Hepatocyte (in vitro differentiated cells): ENCODE results near the gene SEZ6. TPM values are rescaled to one million over a fixed set of nuclear protein-coding genes. Genes with fewer than 3 reads are reported as not detected.
A peak's percentile ranks its signal among the peaks of the same experiment; 100 is the strongest.

Source experiments
- DNase-seq: peaks from one replicate; pipeline ENCODE4 v3.0.0-alpha.2; 2016; ENCODE audit warnings: low spot score
- H2AFZ ChIP-seq: fragments of 200-600 bp; sonication (generic); 2 replicates; pipeline ENCODE4 v1.6.0; 2016; ENCODE audit warnings: antibody characterized with exemption, mild to moderate bottlenecking
- H3K27ac ChIP-seq: fragments of 200-600 bp; sonication (generic); 2 replicates; pipeline ENCODE4 v1.5.1; 2016; ENCODE audit warnings: mild to moderate bottlenecking
- H3K27me3 ChIP-seq: fragments of 200-600 bp; sonication (generic); 2 replicates; pipeline ENCODE4 v1.6.1; 2016
- H3K36me3 ChIP-seq: fragments of 200-600 bp; sonication (generic); replicated peaks from 2 replicates; pipeline ENCODE4 v1.5.1; 2016; ENCODE audit warnings: low read depth; ENCODE audit not compliant: insufficient read depth
- H3K4me1 ChIP-seq: fragments of 200-600 bp; sonication (generic); 2 replicates; pipeline ENCODE4 v1.5.1; 2016; ENCODE audit warnings: mild to moderate bottlenecking, moderate library complexity; ENCODE audit not compliant: insufficient read depth
- H3K4me2 ChIP-seq: fragments of 200-600 bp; sonication (generic); 2 replicates; pipeline ENCODE4 v1.6.0; 2016
- H3K4me3 ChIP-seq: fragments of 200-600 bp; sonication (generic); 2 replicates; pipeline ENCODE4 v1.5.1; 2016; ENCODE audit warnings: mild to moderate bottlenecking
- H3K79me2 ChIP-seq: fragments of 200-600 bp; sonication (generic); 2 replicates; pipeline ENCODE4 v1.6.0; 2017; ENCODE audit warnings: mild to moderate bottlenecking
- H3K9me2 ChIP-seq: fragments of 200-600 bp; sonication (generic); replicated peaks from 2 replicates; pipeline ENCODE4 v1.6.0; 2017; ENCODE audit warnings: mild to moderate bottlenecking; ENCODE audit not compliant: insufficient read depth
- H3K9me3 ChIP-seq: fragments of 200-600 bp; sonication (generic); 2 replicates; pipeline ENCODE4 v1.5.1; 2016; ENCODE audit warnings: low read depth, mild to moderate bottlenecking
- H4K20me1 ChIP-seq: fragments of 200-600 bp; sonication (generic); 2 replicates; pipeline ENCODE4 v1.6.0; 2016; ENCODE audit warnings: mild to moderate bottlenecking; ENCODE audit not compliant: insufficient read depth, poor library complexity, severe bottlenecking
- EZH2 ChIP-seq: fragments of 200-600 bp; sonication (generic); IDR thresholded peaks from 2 replicates; pipeline ENCODE4 v1.6.1; 2016; ENCODE audit warnings: antibody characterized with exemption, mild to moderate bottlenecking, borderline replicate concordance
- EZH2phosphoT487 ChIP-seq: fragments of 200-600 bp; sonication (generic); IDR thresholded peaks from one replicate; pipeline ENCODE4 v1.6.1; 2018; ENCODE audit warnings: antibody characterized with exemption, mild to moderate bottlenecking, low read depth, moderate library complexity; ENCODE audit not compliant: unreplicated experiment, severe bottlenecking
- WGBS: methylation state at CpG from one replicate; pipeline ENCODE4 v1.1.6; 2016; ENCODE audit warnings: low lambda C conversion rate; ENCODE audit errors: missing lambda C conversion rate; 5-methylcytosine and 5-hydroxymethylcytosine counted together
- polyA plus RNA-seq: library from polyadenylated mRNA; unstranded; fragments of >200 nt; fragmentation: Nextera tagmentation; extraction: Ambion mirVana; gene quantifications from 2 replicates; pipeline ENCODE4 v1.2.1, GENCODE V29; 2016
- total RNA-seq: library from RNA; depleted of rRNA; stranded (reverse); fragments of >200 nt; gene quantifications from 2 replicates; pipeline ENCODE4 v1.2.3, GENCODE V29; 2014
- TF ChIP-seq, protein P1 (sequence below): fragments of 200-600 bp; sonication (generic); IDR thresholded peaks from 2 replicates; pipeline ENCODE4 v1.5.1; 2016; ENCODE audit warnings: antibody characterized with exemption, mild to moderate bottlenecking; ENCODE audit not compliant: poor library complexity

The SEZ6 gene, protein sequence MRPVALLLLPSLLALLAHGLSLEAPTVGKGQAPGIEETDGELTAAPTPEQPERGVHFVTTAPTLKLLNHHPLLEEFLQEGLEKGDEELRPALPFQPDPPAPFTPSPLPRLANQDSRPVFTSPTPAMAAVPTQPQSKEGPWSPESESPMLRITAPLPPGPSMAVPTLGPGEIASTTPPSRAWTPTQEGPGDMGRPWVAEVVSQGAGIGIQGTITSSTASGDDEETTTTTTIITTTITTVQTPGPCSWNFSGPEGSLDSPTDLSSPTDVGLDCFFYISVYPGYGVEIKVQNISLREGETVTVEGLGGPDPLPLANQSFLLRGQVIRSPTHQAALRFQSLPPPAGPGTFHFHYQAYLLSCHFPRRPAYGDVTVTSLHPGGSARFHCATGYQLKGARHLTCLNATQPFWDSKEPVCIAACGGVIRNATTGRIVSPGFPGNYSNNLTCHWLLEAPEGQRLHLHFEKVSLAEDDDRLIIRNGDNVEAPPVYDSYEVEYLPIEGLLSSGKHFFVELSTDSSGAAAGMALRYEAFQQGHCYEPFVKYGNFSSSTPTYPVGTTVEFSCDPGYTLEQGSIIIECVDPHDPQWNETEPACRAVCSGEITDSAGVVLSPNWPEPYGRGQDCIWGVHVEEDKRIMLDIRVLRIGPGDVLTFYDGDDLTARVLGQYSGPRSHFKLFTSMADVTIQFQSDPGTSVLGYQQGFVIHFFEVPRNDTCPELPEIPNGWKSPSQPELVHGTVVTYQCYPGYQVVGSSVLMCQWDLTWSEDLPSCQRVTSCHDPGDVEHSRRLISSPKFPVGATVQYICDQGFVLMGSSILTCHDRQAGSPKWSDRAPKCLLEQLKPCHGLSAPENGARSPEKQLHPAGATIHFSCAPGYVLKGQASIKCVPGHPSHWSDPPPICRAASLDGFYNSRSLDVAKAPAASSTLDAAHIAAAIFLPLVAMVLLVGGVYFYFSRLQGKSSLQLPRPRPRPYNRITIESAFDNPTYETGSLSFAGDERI
- 1.2 TPM in 1 of 2 replicates, not detected in the other for total RNA-seq
- polyA plus RNA-seq = 0.58 and 0.81 TPM in 2 replicates

DNA sequence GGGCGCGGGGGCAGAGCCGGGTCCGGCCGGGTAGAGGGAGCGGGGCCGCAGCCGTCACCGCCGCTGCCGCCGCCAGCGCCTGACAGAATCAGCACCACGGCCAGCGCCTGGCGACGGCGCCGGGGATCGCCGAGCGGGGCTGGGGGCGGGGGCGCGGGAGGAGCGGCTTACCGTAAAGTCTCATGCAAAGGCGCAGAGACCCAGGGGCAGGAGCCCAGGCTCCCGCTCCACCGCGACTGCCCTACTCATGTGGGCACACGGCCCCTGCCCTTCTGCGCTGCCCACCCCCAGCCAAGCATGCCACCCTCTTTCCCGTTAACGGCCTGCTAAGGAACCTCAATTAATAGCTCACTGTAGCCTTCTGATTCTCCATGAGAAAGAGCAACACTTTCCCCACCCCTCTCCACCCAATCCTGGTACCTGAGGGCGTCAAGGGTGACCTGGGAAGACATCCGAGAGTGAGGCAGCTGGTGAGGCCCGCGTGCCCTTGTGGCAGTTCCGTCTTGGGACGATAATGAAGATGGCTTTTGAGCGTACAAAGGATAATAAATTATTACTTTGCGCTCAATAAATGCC lies at the start of gene SEZ6:
SEZ6 (minus strand) TSS at position 98 of the 576 bp plus-strand sequence. CDS start 164 bp downstream, outside the sequence.
- Histone ChIP-seq H3K4me3 (no peak within 1 kb of the TSS), H3K9me2 (no peaks in the 10 kb centered on the region), H4K20me1 (no peaks in the 10 kb centered on the region), H3K27ac (no peak within 1 kb of the TSS), H3K79me2 (no peaks in the 10 kb centered on the region), H3K4me1 (no peaks in the 10 kb centered on the region), H3K36me3 (no peaks in the 10 kb centered on the region), H3K9me3 (no peaks in the 10 kb centered on the region), H3K27me3 (peaks cover 76% of the 10 kb centered on the region), H3K4me2 (peak within 1 kb of the TSS; percentile 81), H2AFZ (no peak within 1 kb of the TSS)
- 4% methylated on average over 24 of the region's 43 CpGs for WGBS
- peak; percentile 89 for DNase-seq
- TF ChIP-seq EZH2 = no peak
- TF ChIP-seq, protein P1, sequence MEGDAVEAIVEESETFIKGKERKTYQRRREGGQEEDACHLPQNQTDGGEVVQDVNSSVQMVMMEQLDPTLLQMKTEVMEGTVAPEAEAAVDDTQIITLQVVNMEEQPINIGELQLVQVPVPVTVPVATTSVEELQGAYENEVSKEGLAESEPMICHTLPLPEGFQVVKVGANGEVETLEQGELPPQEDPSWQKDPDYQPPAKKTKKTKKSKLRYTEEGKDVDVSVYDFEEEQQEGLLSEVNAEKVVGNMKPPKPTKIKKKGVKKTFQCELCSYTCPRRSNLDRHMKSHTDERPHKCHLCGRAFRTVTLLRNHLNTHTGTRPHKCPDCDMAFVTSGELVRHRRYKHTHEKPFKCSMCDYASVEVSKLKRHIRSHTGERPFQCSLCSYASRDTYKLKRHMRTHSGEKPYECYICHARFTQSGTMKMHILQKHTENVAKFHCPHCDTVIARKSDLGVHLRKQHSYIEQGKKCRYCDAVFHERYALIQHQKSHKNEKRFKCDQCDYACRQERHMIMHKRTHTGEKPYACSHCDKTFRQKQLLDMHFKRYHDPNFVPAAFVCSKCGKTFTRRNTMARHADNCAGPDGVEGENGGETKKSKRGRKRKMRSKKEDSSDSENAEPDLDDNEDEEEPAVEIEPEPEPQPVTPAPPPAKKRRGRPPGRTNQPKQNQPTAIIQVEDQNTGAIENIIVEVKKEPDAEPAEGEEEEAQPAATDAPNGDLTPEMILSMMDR = no peak
- no peak for TF ChIP-seq EZH2phosphoT487

DNA sequence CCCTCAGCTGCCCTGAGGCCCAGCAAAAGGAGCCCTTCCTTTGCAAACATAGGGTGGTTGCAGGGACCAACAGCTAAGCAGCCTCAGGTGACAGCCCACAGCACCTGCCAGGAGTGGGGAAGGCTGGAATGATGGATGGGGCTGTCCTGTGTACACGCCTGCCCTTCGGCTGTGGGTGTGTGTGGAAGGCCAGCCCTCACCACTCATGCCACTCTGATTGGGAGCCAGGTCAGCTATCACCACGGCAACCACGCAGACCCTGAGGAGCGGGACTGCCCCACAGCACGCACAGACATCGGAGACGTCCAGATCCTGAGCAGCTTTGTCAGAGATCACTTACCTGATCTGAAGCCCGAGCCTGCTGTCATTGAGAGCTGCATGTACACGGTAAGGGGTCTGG lies 49.0 kb upstream of the SEZ6 start:
- Histone ChIP-seq H3K4me3 (no peak overlapping the region), H2AFZ (no peak overlapping the region)
- DNase-seq = no peak

DNA sequence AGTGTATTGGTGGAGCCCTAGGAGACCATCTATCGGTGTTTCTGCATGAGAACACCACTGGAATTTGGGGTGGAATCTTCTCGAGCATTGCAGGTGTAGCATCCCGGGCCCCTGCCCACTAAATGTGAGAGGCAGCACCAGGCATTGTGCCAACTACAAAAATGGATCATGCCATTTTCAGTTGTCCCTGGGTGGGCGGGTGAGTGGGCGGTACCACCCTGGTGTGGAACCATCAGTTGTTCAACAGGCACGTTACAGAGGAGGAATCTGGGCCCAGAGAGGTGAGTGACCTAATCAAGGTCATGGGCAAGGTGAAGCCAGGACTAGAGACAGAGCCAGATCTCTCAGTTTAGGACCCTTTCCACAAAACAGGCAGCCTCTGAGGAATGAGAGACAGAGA lies 45.9 kb upstream of the SEZ6 start:
- Histone ChIP-seq H3K27me3 (peaks cover 14% of the 10 kb centered on the region), H3K9me2 (no peaks in the 10 kb centered on the region), H4K20me1 (no peaks in the 10 kb centered on the region), H3K27ac (no peak overlapping the region), H2AFZ (no peak overlapping the region), H3K9me3 (no peaks in the 10 kb centered on the region), H3K4me1 (no peaks in the 10 kb centered on the region), H3K4me2 (no peak overlapping the region), H3K4me3 (no peak overlapping the region), H3K36me3 (no peaks in the 10 kb centered on the region), H3K79me2 (no peaks in the 10 kb centered on the region)
- TF ChIP-seq EZH2 (no peak), EZH2phosphoT487 (no peak)
- TF ChIP-seq, protein P1 = no peak
- DNase-seq = no peak
- 86% methylated on average over 6 of the region's 6 CpGs for WGBS

More for the DNA sequence above, 49.0 kb upstream of the SEZ6 start:
- H4K20me1 ChIP-seq = no peaks in the 10 kb centered on the region
- no peak overlapping the region for H3K4me2 ChIP-seq
- no peak for TF ChIP-seq EZH2phosphoT487
- TF ChIP-seq, protein P1 = no peak
- no peak for TF ChIP-seq EZH2
- H3K9me2 ChIP-seq = no peaks in the 10 kb centered on the region
- H3K9me3 ChIP-seq = no peaks in the 10 kb centered on the region
- H3K4me1 ChIP-seq = no peaks in the 10 kb centered on the region
- no peaks in the 10 kb centered on the region for H3K36me3 ChIP-seq
- H3K79me2 ChIP-seq = no peaks in the 10 kb centered on the region
- 55% methylated on average over 10 of the region's 10 CpGs for WGBS
- peaks cover 12% of the 10 kb centered on the region for H3K27me3 ChIP-seq
- no peak overlapping the region for H3K27ac ChIP-seq
